Ammon's horn (tissue), 1 donor: ENCODE results near the gene SCD.

Experiments
- DNase-seq: peaks from one replicate; pipeline ENCODE4 v3.0.0-alpha.2; 2016; ENCODE audit warnings: low spot score

The SCD gene

DNA sequence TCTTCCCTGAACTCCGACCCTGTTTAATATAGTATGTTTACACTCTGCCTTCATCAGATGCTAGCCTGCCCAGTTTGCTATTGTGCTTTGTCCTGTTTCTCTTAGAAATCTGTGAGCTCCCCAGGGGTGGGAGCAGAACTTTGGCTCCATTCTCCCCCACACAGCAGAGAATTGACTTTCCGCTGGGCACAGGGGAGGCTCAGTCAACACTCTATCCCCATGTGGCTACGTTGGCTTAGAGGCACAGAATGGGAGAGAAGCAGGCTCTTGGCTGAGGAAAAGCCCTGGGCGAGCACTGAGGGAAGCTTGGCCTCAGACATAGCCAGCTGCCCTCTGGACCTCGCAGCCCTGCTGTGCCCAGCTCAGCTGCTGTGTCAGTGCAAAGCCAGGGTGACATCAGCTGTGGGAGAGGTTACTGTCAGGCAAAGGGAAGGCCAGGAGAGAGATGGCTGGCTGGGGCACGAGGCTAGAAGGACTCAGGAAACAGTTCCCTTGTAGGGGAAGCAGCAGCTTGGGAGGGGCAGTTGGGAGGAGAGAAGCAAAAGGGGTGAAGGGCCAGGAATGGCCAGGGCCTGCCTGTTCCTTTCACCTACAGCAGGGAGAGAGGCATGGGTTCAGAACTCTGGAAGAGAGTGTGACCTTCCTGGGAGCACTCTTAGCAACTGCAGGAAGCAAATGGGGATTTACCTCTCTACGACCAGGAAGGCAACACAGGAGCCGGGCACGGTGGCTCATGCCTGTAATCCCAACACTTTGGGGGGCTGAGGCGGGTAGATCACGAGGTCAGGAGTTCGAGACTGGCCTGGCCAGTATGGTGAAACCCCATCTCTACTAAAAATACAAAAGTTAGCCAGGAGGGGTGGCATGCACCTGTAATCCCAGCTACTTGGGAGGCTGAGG is 5.8 kb upstream of the SCD start:
- DNase-seq = peak; percentile 95

DNA sequence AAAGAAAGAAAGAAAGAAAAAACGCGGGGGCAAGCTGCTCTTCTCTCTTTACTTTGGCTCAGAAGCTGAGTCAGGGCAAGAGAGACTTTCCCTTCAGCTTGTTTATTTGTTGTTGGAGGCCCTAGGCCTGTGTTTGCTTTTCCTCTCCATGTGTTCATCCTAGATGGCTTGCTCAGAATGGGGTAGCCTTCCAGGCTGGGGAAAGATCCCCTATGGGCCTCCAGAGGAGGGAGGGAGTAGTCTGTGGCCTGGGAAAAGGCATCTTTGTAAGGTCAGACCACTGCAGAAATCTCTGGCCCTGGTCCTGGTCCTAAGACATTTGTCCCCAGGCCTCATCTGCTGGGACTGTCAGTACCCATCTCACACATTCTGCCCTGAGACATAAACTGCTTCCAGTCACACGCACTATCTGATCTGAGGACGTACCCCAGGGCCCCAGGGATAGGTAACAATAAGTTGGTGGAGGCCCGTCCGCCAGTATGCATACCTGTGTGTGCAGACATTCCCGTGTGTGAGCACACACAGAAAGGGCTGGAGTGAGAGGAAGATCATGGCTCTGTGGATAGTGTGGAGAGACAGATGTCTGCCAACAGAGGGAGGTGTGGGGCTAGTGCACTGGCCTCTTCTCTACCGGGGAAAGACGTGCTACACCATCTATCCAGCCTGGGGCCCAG is 4.9 kb upstream of the SCD start:
- DNase-seq = peak; percentile 82

DNA sequence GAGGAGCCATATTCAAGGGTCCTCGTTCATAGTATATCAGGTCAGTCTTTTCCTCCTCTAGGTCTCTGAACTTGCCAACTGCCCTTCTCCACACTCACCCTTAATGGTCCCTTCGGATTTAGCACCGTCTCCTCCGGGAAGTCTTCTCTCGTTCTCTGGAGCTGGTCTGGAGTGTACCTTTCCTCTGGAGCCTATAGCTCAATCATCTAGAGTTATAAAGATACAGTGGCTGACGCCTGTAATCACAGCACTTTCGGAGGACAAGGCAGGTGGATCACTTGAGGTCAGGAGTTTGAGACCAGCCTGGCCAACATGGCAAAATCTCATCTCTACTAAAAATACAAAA is 4.4 kb upstream of the SCD start:
- DNase-seq = no peak

DNA sequence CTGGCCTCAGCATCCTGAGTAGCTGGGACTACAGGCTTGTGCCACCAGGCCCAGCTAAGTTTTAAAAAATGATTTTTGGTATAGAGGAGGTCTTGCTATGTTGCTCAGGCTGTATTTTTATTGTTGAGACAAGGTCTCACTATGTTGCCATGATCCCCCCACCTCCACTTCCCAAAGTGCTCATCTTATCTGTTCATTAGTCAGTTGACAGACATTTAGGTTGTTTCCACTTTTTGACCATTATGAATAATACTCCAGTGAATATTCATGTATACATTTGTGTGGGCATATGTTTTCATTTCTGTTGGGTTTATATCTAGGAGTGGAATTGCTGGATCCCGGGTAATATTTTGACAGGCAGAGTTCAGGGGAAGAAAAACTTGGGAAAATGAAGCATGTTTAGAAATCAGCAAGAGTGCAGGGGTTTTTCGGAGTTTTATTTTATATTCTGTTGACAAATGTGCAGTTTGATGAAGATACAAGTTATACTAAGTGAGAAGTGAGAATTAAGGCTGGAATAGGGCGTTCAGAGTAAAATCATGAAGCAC is 2.7 kb upstream of the SCD start:
- DNase-seq = no peak

DNA sequence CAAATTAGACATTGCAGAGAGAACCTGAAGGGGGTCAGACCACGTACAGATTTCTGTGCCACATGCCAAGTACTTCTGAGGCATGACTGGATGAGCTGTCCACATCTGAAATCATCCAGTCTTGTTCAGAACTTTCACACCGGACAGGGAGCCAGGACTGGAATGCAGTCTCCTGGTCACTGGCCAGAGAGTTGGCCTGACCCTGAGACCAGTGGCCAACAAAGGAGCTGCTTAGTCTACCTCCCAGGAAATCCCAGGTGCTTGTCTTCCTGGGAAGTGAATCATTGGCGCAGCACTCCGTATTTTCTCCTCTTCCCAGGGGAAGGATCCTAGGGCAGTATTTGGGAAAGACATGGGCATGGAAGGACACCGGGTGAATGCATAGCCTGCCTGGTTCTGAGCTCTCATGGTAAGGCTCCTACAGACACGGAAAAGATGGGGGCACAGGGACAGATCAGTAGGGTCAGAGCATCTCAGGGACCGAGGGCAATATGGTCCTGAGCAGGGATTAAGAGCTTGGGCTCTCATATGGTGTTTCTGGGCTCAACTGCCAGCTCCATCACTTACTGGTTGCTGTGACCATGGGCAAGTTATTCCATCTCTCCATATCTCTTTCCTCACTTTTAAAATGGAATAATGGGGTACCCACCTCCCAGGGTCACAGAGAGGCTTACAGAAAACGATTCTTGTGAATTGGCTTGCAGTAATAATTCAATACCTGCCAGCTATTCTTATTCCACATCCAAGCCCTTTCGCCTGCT is 1.3 kb upstream of the SCD start:
- no peak for DNase-seq

DNA sequence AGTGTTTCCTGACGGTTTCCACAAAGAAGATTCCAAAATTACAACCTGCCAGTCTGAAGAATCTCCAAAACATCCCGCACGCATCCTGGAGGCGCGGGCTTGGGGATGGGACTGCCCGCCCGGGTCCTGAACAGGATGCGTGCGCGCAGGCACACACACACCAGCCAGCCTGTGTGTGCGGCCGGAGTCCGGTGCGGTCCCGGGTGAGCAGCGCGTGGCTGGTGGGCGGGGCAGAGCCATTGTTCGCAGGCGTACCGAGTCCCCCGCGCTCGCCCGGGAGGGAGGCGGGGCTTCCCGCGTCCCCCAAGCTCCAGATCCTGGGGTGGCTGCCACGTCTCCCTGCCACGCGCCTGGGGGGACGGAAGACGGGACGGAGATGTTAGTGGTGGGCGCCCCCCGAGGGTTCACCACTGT is 675 bp upstream of the SCD start:
- peak; percentile 86 for DNase-seq

DNA sequence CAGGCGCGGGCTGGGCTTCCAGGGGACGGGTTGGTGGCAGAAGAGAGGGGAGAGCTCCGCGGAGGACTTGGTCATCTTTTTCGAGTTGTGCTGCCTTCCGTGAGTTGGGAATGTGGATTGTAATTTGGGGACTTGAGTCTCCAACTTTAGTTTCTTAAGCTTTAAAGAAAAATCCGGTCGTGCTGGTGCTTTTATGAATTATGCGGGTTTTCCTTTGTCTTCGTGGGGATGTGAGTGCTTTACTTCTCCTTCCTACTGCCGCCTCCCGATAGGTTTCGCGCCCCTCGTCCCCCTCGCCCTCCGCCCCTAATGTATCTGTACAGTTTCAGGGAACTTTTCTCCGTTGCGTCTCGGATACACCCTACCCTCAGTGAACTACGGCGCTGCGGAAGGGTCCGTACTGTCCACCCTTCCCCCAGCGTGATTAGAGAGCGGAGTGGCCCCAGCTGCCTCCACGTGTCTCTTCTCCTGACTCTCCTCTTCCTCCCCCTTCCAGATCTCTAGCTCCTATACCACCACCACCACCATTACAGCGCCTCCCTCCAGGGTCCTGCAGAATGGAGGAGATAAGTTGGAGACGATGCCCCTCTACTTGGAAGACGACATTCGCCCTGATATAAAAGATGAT is 649 bp downstream of the SCD start:
- DNase-seq = no peak

DNA sequence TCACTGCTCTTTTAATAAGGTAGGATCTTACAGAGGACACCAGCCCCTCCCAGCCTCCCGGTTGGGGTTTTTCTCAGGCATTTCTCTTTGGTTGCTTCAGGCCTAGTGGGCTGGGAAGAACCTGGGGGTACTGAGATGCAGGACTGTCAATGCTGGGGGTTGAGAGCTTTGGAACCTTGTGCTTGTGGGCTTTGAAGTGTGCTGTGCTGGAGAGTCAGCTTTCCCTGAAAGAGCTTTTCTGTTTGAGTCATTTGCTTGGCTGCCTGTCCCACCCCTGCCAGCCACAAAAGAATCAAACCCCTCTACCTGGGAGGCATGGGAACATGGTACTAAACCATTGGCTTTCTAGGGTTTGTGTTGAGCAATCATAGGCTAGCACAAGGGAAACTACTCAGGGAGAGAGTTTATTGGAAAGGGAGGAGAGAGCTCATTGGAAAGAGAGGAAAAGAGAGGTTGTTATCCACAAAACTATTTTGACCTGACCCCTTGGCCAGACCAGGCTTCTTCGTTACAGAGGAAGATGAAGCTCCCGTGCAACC is 1.4 kb downstream of the SCD start:
- DNase-seq = no peak

DNA sequence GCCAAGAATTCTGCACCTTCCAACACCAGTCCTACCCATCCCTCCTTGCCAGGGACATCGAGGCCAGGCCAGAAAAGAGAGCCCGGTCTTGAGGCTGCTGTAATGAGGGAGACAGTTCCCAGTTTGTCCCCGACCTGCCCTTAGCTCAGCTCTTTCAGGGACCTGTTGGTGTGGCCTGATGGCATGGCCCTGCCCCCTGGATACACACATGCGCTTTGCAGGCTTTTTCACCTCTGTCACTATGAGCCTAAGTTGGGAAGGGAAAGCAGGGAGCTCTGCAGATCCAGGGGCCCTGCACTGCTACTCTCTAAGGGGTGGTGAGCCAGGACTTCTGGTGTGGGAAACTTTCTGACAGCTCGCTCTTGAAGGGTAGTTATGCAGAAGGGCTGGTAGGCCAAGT is 2.1 kb downstream of the SCD start:
- DNase-seq = no peak

DNA sequence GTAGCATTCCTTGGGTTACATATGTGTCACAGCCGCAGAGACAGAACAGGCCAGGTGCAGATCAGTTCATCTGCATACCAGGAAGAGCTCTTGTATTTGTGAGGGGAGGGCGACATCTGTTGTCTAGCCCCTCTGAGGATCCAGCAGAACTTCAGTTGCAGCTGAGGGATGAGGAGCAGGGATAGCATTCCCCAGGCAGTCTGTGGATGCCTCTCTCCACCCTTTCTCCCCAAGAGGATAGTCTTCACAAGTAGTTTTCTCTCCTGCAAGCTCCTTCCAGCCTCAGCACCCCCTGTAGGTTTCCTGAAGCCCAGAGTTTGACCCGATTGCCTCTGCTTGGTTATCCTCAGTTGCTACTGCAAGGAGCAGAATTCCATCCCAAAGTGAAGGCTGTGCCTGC is 2.6 kb downstream of the SCD start:
- no peak for DNase-seq

DNA sequence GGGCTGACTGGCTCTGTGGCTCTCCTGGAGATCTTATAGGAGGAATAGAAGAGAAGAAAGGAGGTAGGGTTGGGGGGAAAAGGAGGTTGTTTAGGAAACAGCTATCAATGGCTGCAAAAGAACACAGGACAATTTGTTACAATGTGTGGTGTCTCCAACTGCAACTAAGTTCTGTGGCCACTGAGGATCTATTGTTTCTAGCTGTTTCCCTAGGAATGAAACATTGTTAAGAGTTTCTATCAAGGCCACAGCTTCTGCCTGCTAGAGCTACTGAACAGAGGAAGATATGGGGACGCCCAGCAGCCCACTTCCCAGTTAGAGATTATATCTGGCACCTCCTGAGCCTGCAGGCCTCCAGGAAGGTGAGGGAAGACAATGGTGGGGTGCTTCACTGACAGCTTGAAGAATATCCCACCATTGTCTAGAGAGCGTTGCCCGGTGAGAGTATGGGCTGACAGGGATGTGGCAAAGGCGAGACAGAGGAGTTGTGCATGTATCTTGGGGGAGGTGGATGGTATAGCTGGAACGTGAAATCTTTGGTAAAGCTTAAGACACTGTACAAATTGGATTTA is 4.0 kb downstream of the SCD start:
- DNase-seq = peak; percentile 59

DNA sequence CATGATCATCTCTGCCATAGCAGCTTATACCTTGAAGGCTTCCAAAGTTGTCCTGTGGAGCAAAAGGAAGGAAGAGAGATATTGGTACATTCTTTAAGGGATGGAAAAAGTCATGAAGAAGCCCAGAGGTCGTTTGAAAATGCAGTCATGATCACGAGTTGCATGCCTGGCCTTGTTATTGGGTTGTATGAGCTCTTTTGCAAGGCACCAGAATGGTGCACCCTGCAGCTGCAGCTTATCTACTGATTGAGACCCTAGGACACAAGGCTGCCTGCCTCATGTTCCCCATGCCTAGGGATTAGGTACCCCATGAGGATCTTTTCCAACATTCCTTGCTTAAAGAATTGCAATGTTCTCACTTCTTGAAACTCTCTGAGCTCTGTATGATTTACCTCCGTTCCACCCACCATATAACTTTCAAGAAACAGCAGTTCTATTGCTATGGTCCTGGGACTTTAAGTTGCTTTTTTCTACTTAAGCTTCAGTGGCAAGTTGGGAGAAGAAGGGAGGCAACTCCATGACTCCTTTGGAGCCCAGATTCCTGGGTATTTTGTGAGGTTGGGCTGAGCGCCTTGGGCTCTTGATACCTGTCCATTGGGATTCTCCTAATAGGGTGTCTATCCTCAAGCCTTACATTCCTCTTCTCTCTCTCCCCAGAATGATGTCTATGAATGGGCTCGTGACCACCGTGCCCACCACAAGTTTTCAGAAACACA is 6.9 kb downstream of the SCD start:
- DNase-seq = no peak

DNA sequence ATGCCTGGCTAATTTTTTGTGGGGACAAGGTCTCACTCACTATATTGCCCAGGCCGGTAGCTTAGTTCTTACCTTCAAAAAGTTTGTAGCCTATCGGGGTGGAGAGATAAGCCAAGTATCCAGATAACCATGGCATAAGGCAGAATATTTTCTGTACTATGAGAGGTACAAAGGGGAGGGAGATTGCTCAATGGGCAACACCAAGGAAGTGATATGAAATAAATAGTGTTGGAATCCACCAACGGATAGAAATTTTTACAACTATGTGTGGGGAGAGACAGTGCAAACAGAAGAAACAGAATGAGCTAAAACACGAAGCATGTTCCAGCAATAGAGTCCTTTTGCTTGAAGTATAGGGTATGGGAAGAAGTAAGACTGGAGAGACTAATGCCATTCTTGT is 8.1 kb downstream of the SCD start:
- no peak for DNase-seq

DNA sequence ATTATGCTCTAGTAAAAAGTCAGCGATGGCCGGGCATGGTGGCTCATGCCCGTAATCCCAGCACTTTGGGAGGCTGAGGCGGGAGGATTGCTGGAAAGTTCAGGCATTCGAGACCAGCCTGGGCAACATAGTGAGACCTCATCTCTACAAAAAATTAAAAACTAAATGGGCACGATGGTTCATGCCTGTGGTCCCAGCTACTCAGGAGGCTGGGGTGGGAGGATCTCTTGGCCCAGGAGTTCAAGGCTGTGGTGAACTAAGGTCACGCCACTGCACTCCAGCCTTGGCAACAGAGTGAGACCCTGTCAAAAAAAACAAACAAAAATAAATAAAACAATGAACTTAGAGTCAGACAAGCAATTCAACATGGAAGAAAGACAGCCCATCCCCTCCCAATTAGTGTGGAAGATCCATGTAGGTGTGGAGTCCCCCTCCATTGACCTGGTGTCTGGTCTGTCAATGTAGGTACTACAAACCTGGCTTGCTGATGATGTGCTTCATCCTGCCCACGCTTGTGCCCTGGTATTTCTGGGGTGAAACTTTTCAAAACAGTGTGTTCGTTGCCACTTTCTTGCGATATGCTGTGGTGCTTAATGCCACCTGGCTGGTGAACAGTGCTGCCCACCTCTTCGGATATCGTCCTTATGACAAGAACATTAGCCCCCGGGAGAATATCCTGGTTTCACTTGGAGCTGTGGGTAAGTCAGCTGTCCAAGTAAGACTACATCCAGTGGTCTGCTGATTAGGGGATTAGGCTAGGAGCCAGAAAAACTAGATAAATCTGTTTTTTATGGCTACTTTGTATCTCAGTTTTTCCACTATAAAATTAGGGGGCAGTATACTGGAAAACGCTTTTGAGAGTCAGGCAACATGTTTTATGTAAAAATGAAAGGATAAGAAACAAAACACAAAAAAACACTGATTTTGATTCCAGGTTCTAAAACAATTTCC is 9.3 kb downstream of the SCD start:
- DNase-seq = no peak

DNA sequence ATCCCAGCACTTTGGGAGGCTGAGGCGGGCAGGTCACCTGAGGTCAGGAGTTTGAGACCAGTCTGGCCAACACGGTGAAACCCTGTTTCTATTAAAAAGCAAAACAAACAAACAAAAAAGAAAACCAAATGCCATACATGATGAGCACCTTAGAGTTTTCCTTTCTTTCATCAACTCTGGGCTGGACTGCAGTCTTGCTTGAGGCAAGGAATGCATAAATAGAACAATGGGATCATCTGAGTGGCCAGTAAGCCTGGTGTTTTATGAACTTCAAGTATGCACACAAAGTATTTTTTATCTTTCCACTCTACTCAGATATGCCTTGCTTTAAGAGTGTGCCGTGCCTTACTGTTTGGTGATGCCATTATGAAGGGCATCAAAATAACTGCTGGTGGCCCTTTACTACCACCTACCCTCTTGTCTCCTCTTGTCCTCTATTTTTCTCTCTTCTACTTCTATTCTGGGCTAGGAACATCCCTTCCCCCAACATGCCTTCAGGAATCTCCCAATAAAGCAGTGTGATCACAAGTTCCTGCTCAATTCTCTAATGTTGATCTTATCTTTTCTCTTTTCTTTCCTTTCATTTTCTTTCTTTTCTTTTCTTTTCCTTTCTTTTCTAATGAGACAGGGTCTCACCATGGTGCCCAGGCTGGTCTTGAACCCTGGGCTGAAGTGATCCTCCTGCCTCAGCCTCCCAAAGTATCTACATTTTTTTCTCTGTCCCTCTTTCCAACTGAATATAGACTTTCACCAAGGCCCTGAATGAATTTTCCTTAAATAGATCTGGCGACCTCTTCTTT is 10.2 kb downstream of the SCD start:
- DNase-seq = no peak

DNA sequence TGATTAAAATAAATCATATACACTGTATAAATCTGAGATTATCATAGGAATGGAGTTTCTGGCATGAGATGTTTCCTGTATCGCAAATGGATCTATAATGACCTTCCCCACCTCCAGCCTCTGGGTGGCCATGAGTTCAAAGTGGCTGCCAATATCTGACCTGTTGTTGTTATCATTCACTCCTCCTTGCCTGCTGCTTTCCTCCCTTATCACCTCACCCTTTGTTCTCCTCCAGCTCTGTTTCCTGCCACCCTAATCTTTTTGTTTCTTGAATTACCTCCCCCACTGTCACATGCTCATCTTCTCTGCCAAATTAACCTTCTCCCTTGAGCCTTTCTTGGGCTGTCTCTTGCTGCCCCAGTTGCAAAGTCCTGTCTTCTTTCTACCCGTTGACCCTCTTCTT is 12.0 kb downstream of the SCD start:
- no peak for DNase-seq

DNA sequence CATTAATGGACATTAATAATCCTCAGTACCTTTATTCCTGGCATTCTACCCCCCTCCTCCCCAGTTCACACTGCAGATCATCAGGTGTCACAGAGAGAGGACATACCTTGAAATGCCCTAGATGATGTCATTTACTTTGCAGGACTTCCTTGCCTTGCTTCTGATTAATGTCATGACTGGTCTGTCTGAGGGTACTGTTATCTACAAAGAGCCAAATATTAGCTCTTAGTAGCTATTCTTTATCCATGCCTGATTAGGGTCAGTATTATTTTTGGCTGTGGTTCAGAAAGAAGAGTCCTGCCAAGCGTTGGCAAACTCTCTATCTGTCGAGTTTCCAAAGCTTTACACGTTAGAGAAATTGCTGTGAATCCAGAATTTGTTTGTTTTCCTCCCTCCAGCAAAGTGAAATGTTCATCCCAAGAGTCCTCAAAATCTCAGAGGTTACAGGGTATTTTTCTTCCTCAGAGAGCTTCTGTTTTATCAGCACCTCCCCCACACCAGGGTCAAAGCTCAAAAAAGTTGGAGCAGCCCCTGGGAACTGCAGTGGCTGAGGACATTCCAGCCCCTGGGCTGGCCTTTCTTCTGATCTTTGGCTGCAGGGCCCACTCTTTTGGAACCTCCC is 12.6 kb downstream of the SCD start:
- no peak for DNase-seq

DNA sequence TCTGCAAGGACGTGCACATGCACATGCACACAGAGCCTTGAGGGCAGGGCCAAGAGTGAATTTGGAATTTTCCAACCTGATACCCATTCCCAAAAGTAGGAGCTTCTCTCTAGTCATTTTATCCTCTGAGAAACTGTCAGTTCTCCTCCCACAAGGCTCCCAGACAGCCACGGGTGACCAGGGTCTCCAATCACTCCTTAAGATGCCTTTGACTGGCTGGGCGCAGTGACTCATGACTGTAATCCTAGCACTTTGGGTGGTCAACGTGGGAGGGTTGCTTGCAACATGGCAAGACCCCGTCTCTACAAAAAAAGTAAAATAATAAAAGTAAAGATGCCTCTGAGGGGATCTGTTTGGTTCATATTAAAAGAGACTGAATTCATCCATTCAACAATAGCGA is 13.2 kb downstream of the SCD start:
- no peak for DNase-seq
